Measurements from ENCODE around the gene ABCF1.

ABCF1 gene

DNA sequence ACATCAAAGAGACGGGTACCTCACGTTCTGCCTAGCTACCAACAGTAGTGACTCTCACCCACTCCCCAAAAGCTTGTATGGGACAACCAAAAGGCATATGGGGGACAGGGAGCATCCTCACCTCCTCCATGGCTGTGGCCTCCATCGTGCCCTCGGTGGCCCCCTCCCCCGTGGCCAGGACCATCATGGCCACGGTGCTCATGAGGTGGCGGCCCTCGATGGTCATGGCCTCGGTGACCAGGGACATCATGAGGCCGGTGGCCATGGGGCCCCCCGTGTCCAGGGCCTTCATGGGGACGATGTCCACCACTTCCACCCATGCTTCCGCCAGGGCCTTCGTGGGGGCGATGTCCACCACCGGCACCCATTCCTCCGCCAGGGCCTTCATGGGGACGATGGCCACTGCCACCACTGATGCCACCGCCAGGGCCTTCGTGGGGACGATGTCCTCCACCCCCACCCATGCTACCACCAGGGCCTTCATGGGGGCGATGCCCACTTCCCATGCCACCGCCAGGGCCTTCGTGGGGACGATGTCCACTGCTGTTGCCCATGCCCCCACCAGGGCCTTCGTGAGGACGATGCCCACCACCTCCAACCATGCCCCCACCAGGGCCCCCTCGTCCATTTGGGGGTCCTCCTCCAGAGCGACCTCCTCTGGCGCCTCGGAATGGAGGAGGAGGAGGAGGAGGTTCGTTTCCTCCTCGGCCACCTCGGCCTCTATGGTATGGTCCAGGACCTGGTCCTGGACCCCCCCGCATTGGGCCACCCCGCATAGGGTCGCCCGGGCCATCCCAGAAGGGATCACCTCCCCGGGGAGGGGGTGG lies 30.8 kb downstream of the ABCF1 start:
- no peak overlapping the region for H3K4me2 ChIP-seq
- no peaks in the 10 kb centered on the region for H3K27me3 ChIP-seq (ENCODE audit: insufficient read depth, low read depth)
- H3K79me2 ChIP-seq (ENCODE audit: insufficient read depth, low read depth): no peaks in the 10 kb centered on the region
- TF ChIP-seq, protein P1, sequence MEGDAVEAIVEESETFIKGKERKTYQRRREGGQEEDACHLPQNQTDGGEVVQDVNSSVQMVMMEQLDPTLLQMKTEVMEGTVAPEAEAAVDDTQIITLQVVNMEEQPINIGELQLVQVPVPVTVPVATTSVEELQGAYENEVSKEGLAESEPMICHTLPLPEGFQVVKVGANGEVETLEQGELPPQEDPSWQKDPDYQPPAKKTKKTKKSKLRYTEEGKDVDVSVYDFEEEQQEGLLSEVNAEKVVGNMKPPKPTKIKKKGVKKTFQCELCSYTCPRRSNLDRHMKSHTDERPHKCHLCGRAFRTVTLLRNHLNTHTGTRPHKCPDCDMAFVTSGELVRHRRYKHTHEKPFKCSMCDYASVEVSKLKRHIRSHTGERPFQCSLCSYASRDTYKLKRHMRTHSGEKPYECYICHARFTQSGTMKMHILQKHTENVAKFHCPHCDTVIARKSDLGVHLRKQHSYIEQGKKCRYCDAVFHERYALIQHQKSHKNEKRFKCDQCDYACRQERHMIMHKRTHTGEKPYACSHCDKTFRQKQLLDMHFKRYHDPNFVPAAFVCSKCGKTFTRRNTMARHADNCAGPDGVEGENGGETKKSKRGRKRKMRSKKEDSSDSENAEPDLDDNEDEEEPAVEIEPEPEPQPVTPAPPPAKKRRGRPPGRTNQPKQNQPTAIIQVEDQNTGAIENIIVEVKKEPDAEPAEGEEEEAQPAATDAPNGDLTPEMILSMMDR (conservative IDR thresholded peaks at IDR 0.05; ENCODE audit: low read depth, low read length): no peak
- peaks cover 24% of the 10 kb centered on the region; the same call in 1 of the 2 replicates for H3K36me3 ChIP-seq (ENCODE audit: insufficient read depth)
- H3K4me3 ChIP-seq (IDR thresholded peaks at IDR 0.05; ENCODE audit: insufficient read depth, low read depth, low read length): no peak overlapping the region
- peaks cover 2% of the 10 kb centered on the region for H3K4me1 ChIP-seq (ENCODE audit: low read depth, poor library complexity, severe bottlenecking)
- no peak overlapping the region for H3K27ac ChIP-seq
- no peak overlapping the region for H2AFZ ChIP-seq (ENCODE audit: low read depth)
- H3K9ac ChIP-seq: no peak overlapping the region
- H4K20me1 ChIP-seq (ENCODE audit: insufficient read depth): peaks cover 3% of the 10 kb centered on the region; the same call in 1 of the 2 replicates

GRCh38 chr6:30603961-30604360 lies 32.7 kb downstream of the ABCF1 start:
- H3K4me1 ChIP-seq (ENCODE audit: low read depth, poor library complexity, severe bottlenecking): no peaks in the 10 kb centered on the region
- H3K4me2 ChIP-seq: no peak overlapping the region
- H2AFZ ChIP-seq (ENCODE audit: low read depth): no peak overlapping the region
- peaks cover 29% of the 10 kb centered on the region; the same call in 1 of the 2 replicates for H3K36me3 ChIP-seq (ENCODE audit: insufficient read depth)
- H3K27ac ChIP-seq: no peak overlapping the region
- no peaks in the 10 kb centered on the region for H3K27me3 ChIP-seq (ENCODE audit: insufficient read depth, low read depth)
- TF ChIP-seq, protein P1 (conservative IDR thresholded peaks at IDR 0.05; ENCODE audit: low read depth, low read length): no peak
- H4K20me1 ChIP-seq (ENCODE audit: insufficient read depth): no peaks in the 10 kb centered on the region
- H3K79me2 ChIP-seq (ENCODE audit: insufficient read depth, low read depth): no peaks in the 10 kb centered on the region
- H3K4me3 ChIP-seq (IDR thresholded peaks at IDR 0.05; ENCODE audit: insufficient read depth, low read depth, low read length): no peak overlapping the region
- H3K9ac ChIP-seq: no peak overlapping the region

- Histone ChIP-seq H3K36me3 (ENCODE audit: insufficient read depth) (peaks cover 21% of the 10 kb centered on the region; the same call in 1 of the 2 replicates), H3K4me3 (IDR thresholded peaks at IDR 0.05; ENCODE audit: insufficient read depth, low read depth, low read length) (no peak overlapping the region), H3K4me2 (no peak overlapping the region), H3K79me2 (ENCODE audit: insufficient read depth, low read depth) (peaks cover 26% of the 10 kb centered on the region; the same call in 1 of the 2 replicates), H4K20me1 (ENCODE audit: insufficient read depth) (no peaks in the 10 kb centered on the region), H2AFZ (ENCODE audit: low read depth) (no peak overlapping the region), H3K27ac (no peak overlapping the region), H3K9ac (no peak overlapping the region), H3K27me3 (ENCODE audit: insufficient read depth, low read depth) (no peaks in the 10 kb centered on the region), H3K4me1 (ENCODE audit: low read depth, poor library complexity, severe bottlenecking) (peaks cover 20% of the 10 kb centered on the region)
- TF ChIP-seq, protein P1 (conservative IDR thresholded peaks at IDR 0.05; ENCODE audit: low read depth, low read length): no peak
Measured at GRCh38 chr6:30610065-30610464, 38.8 kb downstream of the ABCF1 start.

DNA sequence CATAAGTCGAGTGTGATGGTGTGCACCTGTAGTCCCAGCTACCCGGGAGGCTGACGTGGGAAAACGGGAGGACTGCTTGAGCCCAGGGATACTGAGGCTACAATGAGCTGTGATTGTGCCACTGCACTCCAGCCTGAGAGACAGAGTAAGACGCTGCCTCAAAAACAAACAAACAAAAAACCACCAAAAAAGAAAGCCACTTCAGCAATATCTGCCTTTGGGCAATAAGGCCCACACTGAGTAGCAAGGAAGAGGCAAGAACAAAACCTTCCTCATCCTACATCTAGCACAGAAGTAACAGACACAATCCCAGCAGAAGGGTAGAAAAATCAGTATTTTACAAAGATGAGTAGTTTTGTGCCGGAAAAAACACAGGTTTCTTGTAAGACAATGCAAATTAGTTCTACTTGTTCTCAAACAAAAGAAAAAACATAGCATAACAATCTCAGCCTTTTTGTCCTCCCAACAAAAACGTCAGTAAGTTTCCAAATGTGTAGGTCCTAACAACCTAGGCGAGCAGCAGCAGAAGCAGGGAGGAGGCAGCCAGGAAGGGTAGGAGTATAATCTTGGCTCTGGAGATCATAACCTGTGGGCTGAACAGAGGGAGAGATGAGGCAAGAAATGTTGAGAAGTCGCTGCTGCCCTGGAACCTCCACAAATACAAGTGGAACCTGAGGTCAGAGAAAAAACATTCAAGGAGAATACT lies 40.1 kb downstream of the ABCF1 start:
- Histone ChIP-seq H3K4me1 (ENCODE audit: low read depth, poor library complexity, severe bottlenecking) (peaks cover 20% of the 10 kb centered on the region), H3K27ac (no peak overlapping the region; the same call in 1 of the 2 replicates)

More for the DNA sequence above, 40.1 kb downstream of the ABCF1 start:
- H3K4me2 ChIP-seq: no peak overlapping the region
- H3K4me3 ChIP-seq (IDR thresholded peaks at IDR 0.05; ENCODE audit: insufficient read depth, low read depth, low read length): no peak overlapping the region
- H3K79me2 ChIP-seq (ENCODE audit: insufficient read depth, low read depth): peaks cover 39% of the 10 kb centered on the region
- H4K20me1 ChIP-seq (ENCODE audit: insufficient read depth): no peaks in the 10 kb centered on the region
- H3K36me3 ChIP-seq (ENCODE audit: insufficient read depth): peaks cover 16% of the 10 kb centered on the region; the same call in 1 of the 2 replicates
- no peak overlapping the region for H2AFZ ChIP-seq (ENCODE audit: low read depth)
- TF ChIP-seq, protein P1 (conservative IDR thresholded peaks at IDR 0.05; ENCODE audit: low read depth, low read length): no peak
- H3K9ac ChIP-seq: no peak overlapping the region
- H3K27me3 ChIP-seq (ENCODE audit: insufficient read depth, low read depth): no peaks in the 10 kb centered on the region

All from KMS-11 (cell line).